ENCODE measurements around the gene BORCS6. TPM values are rescaled to one million over a fixed set of nuclear protein-coding genes. Genes with fewer than 3 reads are reported as not detected.

The BORCS6 gene
- 1 to 10 TPM; 4.5 to 5.6 TPM for total RNA-seq
- long read RNA-seq, donor 1, transcript BORCS6-201 (1 exons, 2,575 nt): major isoform, 7 of 7 reads
- long read RNA-seq, donor 1, partial matches to known transcripts: 0 of 7 reads
- long read RNA-seq, donor 1, other reads (novel, unspliced or antisense): 0 of 7 reads
- long read RNA-seq, donor 2, transcript BORCS6-201 (1 exons, 2,575 nt): major isoform, 91 of 91 reads
- long read RNA-seq, donor 2, partial matches to known transcripts: 0 of 91 reads
- long read RNA-seq, donor 2, other reads (novel, unspliced or antisense): 0 of 91 reads

DNA sequence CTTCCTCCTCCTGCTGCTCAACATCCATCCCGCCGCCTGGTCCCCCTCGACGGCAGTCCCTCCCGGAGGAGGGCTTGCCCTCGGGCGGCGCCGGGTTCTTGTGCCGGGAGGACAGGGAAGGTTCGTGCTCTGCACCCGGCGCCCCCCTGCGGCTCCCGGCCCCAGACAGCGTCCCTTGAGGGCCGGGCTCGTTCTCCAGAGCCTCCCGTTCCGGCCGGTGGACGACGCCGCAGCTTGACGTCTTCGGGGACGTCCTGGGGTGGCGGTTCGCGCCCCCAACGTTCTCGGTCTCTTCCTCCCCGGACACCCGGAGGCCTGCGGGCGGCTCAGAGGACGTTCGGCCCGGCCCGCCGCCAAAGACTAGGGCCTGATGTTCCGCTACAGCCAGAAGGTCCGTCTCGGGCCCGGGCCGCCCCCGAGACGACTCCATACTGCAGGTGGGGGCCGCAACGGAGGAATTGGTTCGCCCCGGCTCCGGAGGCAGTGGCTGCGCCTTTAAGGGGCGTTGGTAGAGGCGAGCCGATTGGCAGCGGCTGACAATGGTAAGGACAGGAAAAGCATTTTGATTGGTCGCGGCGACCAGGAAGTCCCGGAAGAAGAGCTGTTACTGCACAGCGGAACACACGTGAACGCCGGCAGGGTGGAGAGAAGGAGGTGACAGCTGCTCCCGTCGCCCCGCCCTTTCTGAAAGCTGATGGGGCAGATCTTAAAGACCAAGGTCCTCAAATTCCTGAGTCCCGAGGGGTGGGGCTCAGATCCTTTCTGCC is at the start of gene BORCS6:
TSS of gene BORCS6 (minus strand) at position 470 of the 767 bp plus-strand sequence. CDS start at position 430, 40 bp downstream.
- intact Hi-C loops (cut with DNase I): loop anchor here (5.0 kb wide), 3 partner anchors 32 to 97 kb away; partner anchors contain the start of genes HES7 (in 1 of the 2) and RANGRF (in 1 of the 2)
- DNase-seq (ENCODE audit: low spot score): peak; percentile 99

DNA sequence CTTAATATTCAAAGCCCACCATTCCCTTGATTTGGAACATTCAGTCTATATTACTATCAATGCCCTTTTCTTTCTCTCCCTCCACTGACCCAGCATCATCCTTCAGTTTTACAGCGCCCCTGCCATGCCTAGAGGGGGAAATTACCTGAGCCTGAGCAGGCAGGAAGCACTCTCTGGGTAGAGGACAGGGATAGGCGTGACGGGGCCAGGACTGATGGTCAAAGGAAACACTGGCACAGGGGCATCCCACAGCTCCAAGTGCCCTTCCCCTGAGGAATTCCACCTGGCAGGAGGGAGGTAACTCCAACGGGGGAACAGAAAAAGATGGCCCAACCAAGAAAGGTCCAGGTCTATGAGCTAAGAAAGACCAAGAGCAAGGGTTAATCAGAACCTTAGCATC is 47.9 kb upstream of the BORCS6 start:
- no peak for DNase-seq (ENCODE audit: low spot score)
- intact Hi-C loops (cut with DNase I): no loop called here

DNA sequence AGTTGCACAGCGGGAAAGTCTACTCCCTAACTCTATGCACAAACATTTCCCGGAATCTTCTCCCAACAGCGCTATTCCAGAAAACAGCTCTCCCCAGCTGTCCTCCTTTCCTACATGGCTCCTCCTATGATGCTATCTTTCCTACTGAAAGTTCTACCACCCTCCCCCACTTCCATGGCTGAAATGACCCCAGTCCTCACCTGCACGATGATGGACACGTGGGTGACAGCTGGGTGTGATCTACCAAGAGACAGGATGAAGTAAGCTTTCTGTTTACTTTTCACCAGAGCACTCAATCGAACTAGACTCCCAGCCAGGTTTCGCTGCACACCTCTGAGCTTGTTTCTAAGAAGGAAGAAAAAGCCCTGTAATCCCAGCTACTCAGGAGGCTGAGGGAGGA is 47.2 kb upstream of the BORCS6 start:
- no peak for DNase-seq (ENCODE audit: low spot score)
- intact Hi-C loops (cut with DNase I): no loop called here

DNA sequence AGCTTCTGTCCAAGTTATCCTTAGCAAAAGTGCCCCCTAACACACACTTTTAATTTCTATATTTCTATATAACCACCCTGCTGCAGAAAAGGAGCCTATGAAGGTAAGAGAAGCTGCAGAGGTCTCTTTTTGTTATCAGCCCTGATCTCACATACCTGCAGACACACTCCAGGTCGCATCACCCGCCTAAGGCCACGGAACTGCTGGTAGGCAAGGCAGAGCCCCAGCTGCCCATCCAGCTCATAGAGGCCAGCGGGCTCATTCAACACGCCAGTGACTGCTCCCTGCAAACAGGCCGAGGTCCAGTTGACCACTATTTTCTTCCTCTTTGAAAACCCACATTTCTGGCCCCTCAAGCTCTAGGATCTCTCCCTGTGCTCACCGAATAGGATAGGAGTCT is 45.7 kb upstream of the BORCS6 start:
- no peak for DNase-seq (ENCODE audit: low spot score)
- intact Hi-C loops (cut with DNase I): loop anchor here in 1 of 2 donors (2.0 kb wide), 1 partner anchor 19 kb away; no protein-coding TSS in a partner anchor

DNA sequence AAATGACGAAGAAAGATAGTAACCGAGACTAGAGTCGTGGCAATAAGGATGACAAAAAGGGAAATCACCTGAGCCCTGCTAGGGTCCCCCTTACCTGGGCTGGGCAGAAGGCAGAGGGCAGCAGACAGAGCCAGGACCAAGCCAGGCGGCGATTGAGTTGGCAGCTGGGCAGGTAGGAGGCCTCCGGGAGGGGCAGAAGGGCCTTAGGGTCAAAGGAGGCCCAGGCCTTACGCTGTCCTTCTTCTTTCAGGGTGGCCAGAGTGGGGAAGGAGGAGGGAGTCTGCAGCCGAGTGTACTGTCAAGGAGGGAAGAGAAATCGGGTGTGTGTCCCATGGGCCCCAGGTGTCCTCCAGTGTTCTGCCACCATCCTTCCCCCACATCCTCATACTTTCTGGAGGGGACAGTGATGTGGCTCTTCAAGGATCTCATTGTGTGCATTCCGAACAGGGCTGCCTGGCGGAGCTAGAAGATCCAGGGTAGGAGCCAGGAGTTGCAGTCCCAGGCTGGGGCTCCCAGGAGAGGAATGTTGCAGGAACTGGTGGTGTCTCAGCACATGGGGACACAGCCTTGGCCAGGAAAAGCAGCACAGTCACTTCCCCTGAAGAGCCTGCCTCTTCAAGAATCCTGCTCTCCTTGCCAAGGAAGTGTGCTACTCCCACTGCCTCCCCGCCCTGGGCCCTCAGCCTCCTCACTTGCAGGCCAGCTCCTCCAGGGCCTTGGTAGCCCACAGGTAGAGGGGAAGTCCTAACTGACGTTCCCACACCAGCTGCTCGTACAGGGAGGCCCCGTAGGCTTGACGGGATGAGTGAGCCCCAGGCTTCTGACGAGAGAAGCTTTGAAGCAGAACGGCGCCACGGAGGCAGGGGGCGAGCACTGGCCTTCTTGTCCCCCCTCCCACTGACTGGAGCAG is 44.6 kb upstream of the BORCS6 start:
- no peak for DNase-seq (ENCODE audit: low spot score)
- intact Hi-C loops (cut with DNase I): loop anchor here in 1 of 2 donors (2.0 kb wide), 1 partner anchor 18 kb away; no protein-coding TSS in a partner anchor

DNA sequence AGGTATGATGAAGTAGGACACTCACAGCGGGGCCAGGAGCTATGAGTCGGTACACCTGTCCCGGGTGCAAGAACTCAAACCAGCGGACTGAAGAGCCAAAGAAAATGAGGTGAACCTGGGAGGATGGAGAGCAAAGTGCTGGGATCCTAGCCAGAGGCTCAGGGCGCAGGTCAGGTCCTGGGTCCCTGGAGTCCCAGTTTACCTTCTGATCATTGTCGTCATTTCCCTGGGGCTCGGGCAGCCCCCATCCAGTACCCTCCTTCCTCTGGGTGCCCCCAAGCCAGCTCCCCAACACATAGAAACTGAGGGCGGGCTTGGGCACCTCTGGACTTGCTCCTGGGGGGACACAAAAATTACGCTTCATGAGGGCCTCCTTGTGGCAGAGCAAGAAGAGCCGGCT is 41.7 kb upstream of the BORCS6 start:
- no peak for DNase-seq (ENCODE audit: low spot score)
- intact Hi-C loops (cut with DNase I): no loop called here

DNA sequence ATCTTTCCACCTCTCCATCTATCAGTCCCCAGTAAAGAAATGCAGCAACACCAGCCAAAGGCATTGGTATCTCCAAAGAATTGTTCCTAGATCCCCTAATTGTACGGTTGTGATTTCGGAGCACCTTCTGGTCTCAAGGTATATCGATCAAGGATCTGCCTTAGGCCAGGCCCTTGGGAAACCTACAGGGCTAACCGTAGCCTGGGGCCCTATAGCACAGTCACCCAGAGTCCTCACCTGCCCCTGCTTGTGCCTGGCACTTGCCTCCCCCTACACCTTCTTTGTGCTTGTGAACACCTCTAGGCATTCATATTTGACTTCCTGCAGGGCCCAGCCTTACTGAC is 37.2 kb upstream of the BORCS6 start:
- DNase-seq (ENCODE audit: low spot score): no peak
- intact Hi-C loops (cut with DNase I): no loop called here

DNA sequence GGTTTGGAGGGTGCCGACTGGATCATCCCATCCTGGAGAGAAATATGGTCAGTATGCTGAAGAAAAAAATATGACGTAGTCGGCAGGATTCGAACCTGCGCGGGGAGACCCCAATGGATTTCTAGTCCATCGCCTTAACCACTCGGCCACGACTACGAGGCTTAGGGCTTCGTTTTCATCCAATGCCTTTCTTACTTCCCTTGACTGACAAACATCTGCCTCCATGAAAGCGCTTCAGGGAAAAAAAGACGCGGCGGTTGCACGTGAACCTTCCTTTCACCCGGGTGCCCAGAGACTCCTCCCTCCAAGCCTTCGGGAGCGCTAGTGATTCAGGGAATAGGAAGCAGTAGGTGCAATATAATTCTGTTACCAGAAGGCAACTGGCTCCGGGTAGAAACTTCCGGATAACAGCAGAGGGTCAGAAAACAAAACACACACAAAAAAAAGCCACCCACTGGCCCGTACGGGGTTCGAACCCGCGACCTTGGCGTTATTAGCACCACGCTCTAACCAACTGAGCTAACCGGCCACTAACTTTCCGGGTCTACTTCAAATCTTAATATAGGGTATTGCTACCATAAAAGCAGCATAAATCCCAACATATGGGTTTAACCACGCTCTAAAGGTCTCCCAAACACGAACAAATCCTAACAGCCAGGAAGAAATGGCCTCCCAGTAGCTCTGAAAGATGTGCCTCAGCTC is 36.7 kb upstream of the BORCS6 start:
- intact Hi-C loops (cut with DNase I): no loop called here
- peak; percentile 91 for DNase-seq (ENCODE audit: low spot score)

DNA sequence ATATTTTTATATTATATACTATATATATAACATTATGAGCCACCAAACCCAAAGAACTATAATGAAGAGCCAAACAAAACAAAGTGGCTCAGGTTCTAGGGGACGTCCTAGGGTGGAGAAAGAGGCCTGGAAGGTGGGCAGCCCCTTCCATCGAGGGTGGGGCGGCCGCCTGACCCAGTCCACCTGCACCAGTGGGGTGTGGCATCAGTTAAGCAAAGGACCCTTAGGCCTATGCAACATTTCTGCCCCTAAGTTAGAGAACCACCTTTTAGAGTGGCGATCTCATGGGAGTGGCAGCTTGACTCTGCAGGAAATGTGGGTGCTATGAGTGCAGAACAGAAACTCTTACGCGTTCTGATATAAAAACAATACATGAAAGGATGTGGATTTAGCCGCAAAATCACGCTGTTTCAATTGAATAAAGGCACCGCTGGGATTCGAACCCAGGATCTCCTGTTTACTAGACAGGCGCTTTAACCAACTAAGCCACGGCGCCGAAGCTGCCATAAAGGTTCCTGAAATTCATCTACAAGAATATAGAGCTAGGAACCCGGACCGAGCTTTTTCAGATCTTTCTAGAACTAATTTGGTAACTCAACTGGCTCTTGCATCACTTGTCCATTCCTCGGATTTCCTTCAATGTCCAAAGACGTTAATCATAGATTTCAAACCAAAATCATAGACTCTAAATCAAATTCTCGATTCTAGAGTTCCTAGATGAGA is 36.0 kb upstream of the BORCS6 start:
- DNase-seq (ENCODE audit: low spot score): no peak

DNA sequence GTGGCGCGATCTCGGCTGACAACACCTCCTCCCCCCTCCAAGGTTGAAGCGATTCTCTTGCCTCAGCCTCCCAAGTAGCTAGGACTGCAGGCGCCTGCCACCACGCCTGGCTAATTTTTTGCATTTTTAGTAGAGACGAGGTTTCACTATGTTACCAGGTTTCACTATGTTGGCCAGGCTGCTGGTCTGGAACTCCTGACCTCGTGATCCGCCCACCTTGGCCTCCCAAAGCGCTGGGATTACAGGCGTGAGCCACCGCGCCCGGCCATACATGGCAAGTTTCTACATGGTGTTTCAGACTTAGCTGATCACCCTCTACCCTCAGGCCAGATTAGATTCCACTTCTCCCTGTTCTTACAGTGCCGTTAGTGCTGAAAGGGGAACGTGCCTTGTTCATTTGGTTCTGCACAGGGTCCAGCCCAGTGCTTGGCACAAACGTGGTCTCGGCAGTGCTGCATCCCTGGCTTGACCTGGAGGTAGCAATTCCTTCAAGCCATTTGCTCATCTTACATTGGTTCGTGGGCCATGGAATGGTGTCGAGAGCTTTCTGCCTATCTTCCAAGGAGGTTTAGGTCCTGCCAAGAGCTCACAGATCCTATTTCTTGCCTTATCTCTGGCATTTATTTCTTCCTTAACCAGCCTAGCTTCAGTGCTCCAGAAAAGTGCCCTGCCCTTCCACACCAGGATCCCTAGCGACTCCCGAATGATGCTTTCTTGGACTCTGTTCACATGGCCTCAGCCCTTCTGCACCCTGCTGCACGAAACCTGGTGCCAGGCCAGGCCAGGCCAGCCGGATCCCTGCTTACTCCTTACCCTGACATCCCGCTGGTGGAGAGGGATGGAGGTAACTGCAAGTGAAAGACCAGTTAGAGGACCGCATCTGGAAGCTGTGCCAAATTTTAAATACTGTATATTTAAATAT is 35.2 kb upstream of the BORCS6 start:
- intact Hi-C loops (cut with DNase I): loop anchor here (1.0 to 5.0 kb wide), 3 partner anchors 31 to 108 kb away; partner anchors contain the start of gene ALOXE3 (in 1 of the 2)
- DNase-seq (ENCODE audit: low spot score): no peak

More for the DNA sequence above, 36.0 kb upstream of the BORCS6 start:
- intact Hi-C loops (cut with DNase I): loop anchor here in 1 of 2 donors (1.0 kb wide), 1 partner anchor 30 kb away; no protein-coding TSS in a partner anchor

DNA sequence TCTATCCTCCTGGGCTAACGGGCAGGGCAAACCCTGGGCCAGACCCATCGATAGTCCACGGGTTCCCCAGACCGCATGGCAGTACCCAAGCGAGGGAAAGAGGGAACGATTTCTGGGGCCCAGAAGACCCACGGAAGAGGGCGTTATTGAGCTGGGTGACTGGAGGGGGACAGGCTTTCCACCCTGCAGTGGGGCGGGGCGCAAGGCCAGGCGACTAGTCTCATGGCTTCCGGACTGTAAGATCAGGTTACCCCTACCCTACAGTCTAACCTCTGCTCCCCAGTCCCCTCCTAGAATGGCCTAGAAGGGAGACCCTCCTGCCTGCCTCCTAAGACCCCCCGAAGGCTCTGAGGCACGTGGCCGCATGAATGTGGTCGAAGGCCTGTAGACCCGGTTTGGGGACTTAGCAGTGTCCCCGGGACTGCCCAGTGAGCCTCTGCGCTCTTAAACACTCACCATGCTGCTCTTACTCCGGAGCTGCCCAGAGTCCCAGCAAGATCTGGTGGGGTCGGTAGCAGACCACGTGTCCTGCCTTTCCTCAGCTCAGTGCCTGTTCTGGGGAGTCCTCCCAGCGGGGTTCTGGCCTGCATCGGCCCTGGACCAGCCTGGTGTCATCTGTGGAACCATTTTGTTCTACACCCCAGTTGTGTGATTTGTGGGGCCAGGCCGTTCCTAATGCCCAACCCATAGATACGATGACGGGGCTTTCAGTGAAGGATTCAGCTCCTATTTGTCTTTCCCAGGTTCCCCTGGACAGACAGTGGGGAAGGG is 33.6 kb upstream of the BORCS6 start:
- intact Hi-C loops (cut with DNase I): loop anchor here (5.0 kb wide), 2 partner anchors 36 to 106 kb away; partner anchors contain the start of gene ALOXE3 (in 1 of the 2)
- DNase-seq (ENCODE audit: low spot score): peak; percentile 91

DNA sequence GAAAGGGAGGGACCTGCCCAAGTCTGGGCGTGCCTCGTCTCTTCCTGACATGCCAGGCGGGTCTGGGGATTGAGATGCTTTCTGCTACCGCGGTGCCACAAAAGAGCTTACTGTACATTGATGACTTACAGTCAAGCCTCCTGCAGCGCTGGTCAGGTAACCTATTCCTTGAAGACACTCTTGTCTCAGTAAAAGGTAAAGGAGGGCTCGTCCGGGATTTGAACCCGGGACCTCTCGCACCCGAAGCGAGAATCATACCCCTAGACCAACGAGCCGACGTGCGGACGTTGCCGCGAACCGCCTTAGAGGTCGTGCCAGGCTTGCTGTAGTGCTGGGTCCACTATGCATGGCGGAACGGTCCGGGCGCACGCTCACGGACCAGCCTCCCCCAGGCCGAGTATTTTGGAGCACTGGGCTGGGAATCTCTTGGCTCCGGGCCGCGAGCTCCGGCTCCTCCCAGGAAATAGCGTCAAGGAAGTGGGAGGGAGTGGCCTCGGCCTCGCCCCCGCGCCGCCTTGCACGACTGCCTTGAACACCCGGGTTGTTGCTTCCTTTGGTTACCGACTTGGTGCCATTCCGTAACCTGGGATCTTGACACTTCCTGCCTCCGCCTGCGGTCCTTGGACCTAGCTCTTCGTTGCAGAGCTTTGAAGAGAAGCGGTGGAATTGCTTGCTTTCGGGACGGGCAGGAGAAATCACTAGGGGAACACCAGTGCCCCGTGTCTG is 32.8 kb upstream of the BORCS6 start:
- intact Hi-C loops (cut with DNase I): loop anchor here (5.0 kb wide), 2 partner anchors 35 to 105 kb away; partner anchors contain the start of gene ALOXE3 (in 1 of the 2)
- peak; percentile 99 for DNase-seq (ENCODE audit: low spot score)

DNA sequence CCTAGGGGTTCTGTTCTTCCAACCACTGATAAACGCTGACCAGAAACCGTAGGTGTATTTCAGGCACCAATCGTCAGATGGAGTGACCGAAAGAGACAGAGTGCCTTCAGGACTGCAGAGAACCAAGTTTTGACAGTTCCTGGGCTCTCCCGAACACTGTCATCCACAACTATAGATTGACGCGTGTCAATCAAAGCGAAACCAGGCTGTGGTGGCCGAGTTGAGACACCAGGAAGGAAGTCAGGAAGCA is 32.3 kb upstream of the BORCS6 start:
- DNase-seq (ENCODE audit: low spot score): no peak
- intact Hi-C loops (cut with DNase I): loop anchor here (5.0 kb wide), 2 partner anchors 35 to 105 kb away; partner anchors contain the start of gene ALOXE3 (in 1 of the 2)

DNA sequence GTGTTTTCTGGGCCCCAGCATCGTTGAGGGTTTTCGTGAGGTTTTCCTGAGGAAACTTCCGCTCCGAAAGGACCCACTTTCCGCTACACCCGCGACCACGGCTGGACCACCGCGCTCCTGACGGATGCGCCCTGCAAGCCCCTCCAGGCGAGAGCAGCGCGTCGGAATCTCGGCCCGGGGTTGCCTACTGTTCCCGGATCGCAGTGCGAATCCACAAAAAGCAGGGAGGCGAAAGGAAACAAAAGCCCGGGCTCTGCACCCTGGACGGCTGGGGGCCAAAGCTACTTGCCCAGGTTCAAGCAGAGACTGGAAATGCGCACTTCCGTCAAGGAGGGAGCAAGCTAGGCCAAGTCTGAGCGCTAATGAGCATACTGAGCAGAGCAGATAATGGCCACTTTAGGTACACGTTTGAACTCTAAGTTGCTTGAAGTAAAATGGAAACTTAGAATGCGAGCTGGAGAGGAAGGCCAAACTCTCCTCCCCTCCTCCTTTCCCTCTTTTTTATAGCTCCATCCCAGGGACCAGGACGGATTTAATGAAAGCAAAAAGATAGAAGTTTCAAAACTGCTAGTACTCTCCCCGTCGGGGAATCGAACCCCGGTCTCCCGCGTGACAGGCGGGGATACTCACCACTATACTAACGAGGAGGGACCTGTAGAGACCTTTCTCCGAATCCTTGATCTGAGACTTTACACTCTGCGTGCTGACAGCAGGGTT is 31.8 kb upstream of the BORCS6 start:
- intact Hi-C loops (cut with DNase I): loop anchor here (5.0 kb wide), 2 partner anchors 35 to 105 kb away; partner anchors contain the start of gene ALOXE3 (in 1 of the 2)
- peak; percentile 95 for DNase-seq (ENCODE audit: low spot score)

All from posterior vena cava (tissue), 2 donors.